Measurements from ENCODE around the gene PDZD2. TPM values are rescaled to one million over a fixed set of nuclear protein-coding genes. Genes with fewer than 3 reads are reported as not detected.
A peak's percentile ranks its signal among the peaks of the same experiment; 100 is the strongest.

The PDZD2 gene
- total RNA-seq, 2 experiments from 2014 or later = not detected

DNA sequence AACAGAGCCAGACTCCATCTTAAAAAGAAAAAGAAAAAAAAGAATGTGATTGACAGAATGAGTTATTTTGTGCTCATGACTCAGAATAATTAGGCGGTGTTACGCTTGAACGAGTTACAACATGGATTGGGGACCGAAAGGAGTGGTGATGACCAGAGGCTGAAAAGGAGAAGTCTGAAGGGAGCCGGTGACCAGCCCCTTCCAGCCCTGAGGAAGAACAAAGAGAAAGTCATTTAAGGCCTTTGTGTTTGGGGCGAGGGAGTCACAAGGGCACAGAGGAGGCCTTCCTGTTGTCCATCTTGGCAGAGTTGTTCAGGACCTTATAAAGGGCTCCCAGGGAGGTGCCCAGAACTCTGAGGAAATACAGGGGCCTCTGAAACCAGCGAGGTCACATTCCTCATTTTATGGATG, 403.6 kb downstream of the PDZD2 start:
- ATAC-seq (no peak), DNase-seq (no peak)
- CTCF ChIA-PET = no interaction called here
- no peaks in the 10 kb centered on the region for H3K4me1 Mint-ChIP-seq (ENCODE audit: low read depth)
- POLR2A ChIA-PET = no interaction called here
- H3K4me3 Mint-ChIP-seq = no peak overlapping the region
- H3K36me3 Mint-ChIP-seq (ENCODE audit: low read depth) = no peaks in the 10 kb centered on the region
- peak overlapping the region; percentile 8 for H3K27ac Mint-ChIP-seq
- H3K9me3 Mint-ChIP-seq (ENCODE audit: insufficient read depth) = no peaks in the 10 kb centered on the region
- H3K27me3 Mint-ChIP-seq (ENCODE audit: low read depth) = no peaks in the 10 kb centered on the region

DNA sequence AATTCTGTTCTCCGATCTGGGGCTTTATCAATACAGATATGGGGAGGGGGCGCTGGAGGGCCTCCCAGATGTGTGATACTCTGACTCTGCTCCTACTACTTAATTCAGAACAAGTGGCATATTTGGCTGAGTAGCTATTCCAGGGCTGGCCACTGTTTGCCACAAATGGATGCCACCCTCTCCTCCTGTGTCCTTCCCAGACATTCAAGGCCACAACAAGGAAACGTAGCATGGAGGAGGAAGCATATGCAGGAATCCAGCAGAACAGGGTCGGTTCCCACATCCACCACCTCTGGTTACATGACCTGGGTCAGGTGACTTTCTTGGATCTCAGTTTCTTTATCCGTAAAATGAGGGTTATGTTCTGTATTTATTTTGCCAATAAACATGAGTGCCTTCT, 404.2 kb downstream of the PDZD2 start:
- H3K36me3 Mint-ChIP-seq (ENCODE audit: low read depth) = no peaks in the 10 kb centered on the region
- CTCF ChIA-PET = no interaction called here
- DNase-seq (no peak), ATAC-seq (no peak)
- no peaks in the 10 kb centered on the region for H3K9me3 Mint-ChIP-seq (ENCODE audit: insufficient read depth)
- H3K27me3 Mint-ChIP-seq (ENCODE audit: low read depth) = peaks cover 1% of the 10 kb centered on the region
- H3K4me1 Mint-ChIP-seq (ENCODE audit: low read depth) = no peaks in the 10 kb centered on the region
- H3K27ac Mint-ChIP-seq = no peak overlapping the region
- H3K4me3 Mint-ChIP-seq = no peak overlapping the region
- POLR2A ChIA-PET = no interaction called here

DNA sequence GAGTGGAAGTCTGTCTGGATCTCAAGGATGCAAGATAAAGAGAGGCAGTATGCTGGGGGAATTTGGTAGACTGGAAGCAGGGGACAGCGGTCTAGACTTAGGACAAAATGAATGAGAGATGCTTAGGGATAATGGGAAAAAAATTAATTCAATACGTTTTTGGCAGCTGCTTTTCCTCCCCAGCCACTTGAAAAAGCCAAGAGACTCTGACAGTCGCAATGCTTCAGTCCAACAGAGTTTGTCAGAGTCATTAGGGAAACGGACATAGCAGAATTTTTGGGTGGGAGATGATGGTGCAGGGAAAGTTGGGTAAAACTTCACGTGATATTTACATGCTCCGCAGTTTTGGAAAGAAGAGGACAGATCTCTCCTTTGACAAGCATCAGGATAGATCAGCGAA, 405.5 kb downstream of the PDZD2 start:
- CTCF ChIA-PET = interaction anchor here (1.3 kb wide), 1 partner anchor 32 kb away, joined by 4 read pairs; no protein-coding TSS in a partner anchor
- no peak overlapping the region for H3K27ac Mint-ChIP-seq
- no peak overlapping the region for H3K4me3 Mint-ChIP-seq
- DNase-seq (no peak), ATAC-seq (no peak)
- H3K9me3 Mint-ChIP-seq (ENCODE audit: insufficient read depth) = no peaks in the 10 kb centered on the region
- no peaks in the 10 kb centered on the region for H3K36me3 Mint-ChIP-seq (ENCODE audit: low read depth)
- peaks cover 2% of the 10 kb centered on the region for H3K27me3 Mint-ChIP-seq (ENCODE audit: low read depth)
- H3K4me1 Mint-ChIP-seq (ENCODE audit: low read depth) = no peaks in the 10 kb centered on the region
- POLR2A ChIA-PET = no interaction called here

DNA sequence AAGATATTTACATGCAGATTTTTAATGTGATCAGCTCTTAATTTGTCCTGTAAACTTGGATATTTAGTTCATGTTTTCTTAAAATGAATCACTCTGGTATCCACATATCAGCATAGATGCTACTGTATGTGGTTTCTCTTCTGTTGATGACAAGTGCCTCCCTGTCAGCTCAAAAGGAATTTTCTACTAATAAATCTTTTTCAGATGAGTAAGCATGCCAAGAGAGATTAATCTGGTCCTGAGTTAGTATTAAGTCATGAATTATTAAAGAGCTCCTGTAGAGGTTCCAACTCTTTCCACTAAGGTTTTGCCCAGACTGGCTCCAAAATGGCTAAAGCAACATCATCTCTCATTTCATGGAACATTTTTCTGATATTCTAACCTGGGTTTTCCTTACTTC, 406.0 kb downstream of the PDZD2 start:
- no peaks in the 10 kb centered on the region for H3K9me3 Mint-ChIP-seq (ENCODE audit: insufficient read depth)
- no peaks in the 10 kb centered on the region for H3K36me3 Mint-ChIP-seq (ENCODE audit: low read depth)
- CTCF ChIA-PET = interaction anchor here (1.3 kb wide), 1 partner anchor 32 kb away, joined by 4 read pairs; no protein-coding TSS in a partner anchor

DNA sequence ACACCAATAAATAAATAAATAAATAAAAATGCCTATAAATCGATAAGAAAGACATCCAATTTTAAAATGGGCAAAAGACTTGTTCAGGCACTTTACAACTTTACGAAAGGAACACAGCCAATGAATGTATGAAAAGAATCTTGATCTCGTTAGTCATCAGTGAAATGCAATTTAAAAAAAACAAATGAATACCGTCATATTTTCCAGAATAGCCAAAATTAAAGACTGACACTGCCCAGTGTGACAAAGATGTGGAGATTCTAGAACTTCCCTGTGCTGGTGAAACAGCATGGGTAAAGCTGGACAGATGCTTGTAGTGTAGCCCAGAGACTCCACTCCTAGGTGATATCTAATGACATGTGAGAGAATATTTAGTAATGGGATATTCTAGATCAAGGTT, 408.1 kb downstream of the PDZD2 start:
- no peak overlapping the region for H3K4me3 Mint-ChIP-seq

More for the DNA sequence above, 406.0 kb downstream of the PDZD2 start:
- no peak overlapping the region for H3K27ac Mint-ChIP-seq
- H3K27me3 Mint-ChIP-seq (ENCODE audit: low read depth) = peaks cover 2% of the 10 kb centered on the region
- ATAC-seq (no peak), DNase-seq (no peak)
- no peaks in the 10 kb centered on the region for H3K4me1 Mint-ChIP-seq (ENCODE audit: low read depth)
- no peak overlapping the region for H3K4me3 Mint-ChIP-seq
- POLR2A ChIA-PET = no interaction called here

DNA sequence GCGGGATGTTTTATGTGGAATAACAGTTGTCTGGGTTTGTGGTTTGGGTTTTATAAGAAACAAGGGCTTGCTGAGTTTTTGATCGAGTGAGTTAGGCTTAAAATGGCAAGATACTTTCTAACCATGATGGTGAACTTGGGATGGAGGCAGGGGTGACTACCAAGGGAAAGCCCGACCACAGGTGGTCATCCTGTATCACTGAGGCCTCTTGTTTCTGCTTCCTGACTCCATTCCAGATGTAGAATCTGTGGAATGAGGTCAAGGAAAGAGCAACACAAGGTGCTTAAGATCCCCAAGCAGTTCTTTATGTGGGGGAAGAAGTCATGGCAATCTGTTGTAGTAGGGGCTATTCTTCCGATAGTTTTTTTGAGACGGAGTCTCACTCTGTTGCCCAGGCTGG, 412.9 kb downstream of the PDZD2 start:
- no peak for ATAC-seq
- Mint-ChIP-seq H3K4me3 (no peak overlapping the region), H3K27ac (no peak overlapping the region), H3K36me3 (ENCODE audit: low read depth) (no peaks in the 10 kb centered on the region), H3K27me3 (ENCODE audit: low read depth) (peaks cover 2% of the 10 kb centered on the region), H3K9me3 (ENCODE audit: insufficient read depth) (no peaks in the 10 kb centered on the region), H3K4me1 (ENCODE audit: low read depth) (no peaks in the 10 kb centered on the region)
- ChIA-PET POLR2A (no interaction called here), CTCF (no interaction called here)
- no peak for DNase-seq

More for the DNA sequence above, 408.1 kb downstream of the PDZD2 start:
- Mint-ChIP-seq H3K4me1 (ENCODE audit: low read depth) (no peaks in the 10 kb centered on the region), H3K36me3 (ENCODE audit: low read depth) (no peaks in the 10 kb centered on the region), H3K9me3 (ENCODE audit: insufficient read depth) (no peaks in the 10 kb centered on the region), H3K27me3 (ENCODE audit: low read depth) (peaks cover 2% of the 10 kb centered on the region), H3K27ac (no peak overlapping the region)
- CTCF ChIA-PET = no interaction called here
- POLR2A ChIA-PET = no interaction called here
- no peak for DNase-seq
- ATAC-seq = no peak

DNA sequence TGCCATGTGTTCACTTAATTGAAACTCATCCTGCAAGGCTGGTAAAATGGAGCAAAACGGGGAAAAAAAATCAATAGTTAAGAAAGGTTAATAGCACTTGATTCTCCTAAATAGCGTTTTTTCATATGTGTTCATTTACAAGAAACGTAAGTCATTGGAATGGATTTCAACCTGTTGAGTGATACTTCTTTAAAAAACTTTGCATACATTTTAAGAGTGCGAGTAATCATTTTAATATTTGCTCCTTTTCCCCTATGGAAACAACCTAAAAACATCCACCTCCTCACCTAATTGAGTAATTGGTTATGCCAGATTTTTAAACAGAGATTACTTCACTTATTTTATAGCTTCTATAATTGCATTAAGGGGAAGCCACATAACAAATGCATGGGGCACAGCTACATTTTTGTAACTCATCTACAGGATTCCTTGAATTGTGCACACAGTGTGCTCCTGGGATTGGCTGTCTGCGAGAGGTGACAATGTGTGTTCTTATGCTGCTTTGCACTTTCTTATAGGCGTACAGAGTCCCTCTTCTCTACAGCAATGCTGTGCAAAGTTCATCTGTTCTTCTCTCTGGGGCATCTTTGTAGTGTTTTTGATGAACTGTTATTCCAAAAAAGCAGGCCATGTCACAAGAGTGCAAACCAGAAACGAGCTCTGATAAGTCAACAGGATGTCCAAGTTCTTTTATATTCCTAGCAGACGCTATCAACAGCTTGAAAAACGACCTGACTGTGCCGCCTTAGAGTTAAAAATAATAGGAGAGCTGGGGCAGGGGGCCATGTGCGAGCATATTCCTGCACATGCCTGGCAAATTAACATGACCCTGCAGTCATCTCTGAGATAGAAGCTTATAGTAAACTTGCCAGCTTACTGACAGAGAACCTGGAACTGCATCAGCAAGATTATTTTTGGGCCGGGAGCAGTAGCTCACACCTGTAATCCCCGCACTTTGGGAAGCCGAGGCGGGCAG, 417.2 kb downstream of the PDZD2 start:
- no peaks in the 10 kb centered on the region for H3K4me1 Mint-ChIP-seq (ENCODE audit: low read depth)
- no peak overlapping the region for H3K4me3 Mint-ChIP-seq
- ATAC-seq (no peak), DNase-seq (no peak)
- POLR2A ChIA-PET = no interaction called here
- no peaks in the 10 kb centered on the region for H3K9me3 Mint-ChIP-seq (ENCODE audit: insufficient read depth)
- CTCF ChIA-PET = interaction anchor here (1.4 kb wide), 1 partner anchor 21 kb away, joined by 3 read pairs; no protein-coding TSS in a partner anchor
- H3K27ac Mint-ChIP-seq = no peak overlapping the region
- H3K36me3 Mint-ChIP-seq (ENCODE audit: low read depth) = no peaks in the 10 kb centered on the region
- H3K27me3 Mint-ChIP-seq (ENCODE audit: low read depth) = no peaks in the 10 kb centered on the region

DNA sequence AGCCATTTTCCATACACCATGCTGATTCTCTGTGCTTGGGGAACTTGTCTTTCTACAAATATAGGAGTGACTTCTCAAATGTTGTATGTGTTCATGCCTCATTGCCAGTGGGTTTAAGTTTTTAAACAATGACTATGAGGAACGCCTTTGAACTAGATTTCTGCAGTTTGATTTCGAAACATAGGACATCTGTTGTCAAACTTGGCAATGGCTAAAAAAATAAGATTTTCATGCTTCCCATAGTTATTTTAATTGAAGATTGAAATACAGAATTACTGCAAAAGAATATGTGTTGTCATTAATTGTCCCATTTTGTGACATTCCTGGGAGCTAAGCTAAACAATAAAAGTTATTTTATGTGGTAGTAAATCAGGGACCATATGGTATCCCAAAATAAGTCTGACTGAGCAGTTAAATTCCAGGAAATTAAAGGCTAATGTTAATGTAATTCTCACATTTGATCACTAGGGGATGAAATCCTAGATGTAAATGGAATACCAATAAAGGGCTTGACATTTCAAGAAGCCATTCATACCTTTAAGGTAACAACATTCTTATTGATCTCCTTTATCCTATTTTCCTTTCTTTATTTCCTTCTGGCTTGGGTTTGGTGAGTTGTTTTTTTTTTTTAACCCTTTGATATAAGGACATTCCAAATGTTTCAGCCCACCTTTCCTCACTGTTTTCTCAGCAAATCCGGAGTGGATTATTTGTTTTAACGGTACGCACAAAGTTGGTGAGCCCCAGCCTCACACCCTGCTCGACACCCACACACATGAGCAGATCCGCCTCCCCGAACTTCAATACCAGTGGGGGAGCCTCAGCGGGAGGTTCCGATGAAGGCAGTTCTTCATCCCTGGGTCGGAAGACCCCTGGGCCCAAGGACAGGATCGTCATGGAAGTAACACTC, 418.5 kb downstream of the PDZD2 start:
- Mint-ChIP-seq H3K4me3 (no peak overlapping the region), H3K4me1 (ENCODE audit: low read depth) (no peaks in the 10 kb centered on the region), H3K36me3 (ENCODE audit: low read depth) (no peaks in the 10 kb centered on the region), H3K9me3 (ENCODE audit: insufficient read depth) (no peaks in the 10 kb centered on the region), H3K27ac (no peak overlapping the region), H3K27me3 (ENCODE audit: low read depth) (no peaks in the 10 kb centered on the region)
- CTCF ChIA-PET = no interaction called here
- POLR2A ChIA-PET = no interaction called here
- DNase-seq (no peak), ATAC-seq (no peak)

DNA sequence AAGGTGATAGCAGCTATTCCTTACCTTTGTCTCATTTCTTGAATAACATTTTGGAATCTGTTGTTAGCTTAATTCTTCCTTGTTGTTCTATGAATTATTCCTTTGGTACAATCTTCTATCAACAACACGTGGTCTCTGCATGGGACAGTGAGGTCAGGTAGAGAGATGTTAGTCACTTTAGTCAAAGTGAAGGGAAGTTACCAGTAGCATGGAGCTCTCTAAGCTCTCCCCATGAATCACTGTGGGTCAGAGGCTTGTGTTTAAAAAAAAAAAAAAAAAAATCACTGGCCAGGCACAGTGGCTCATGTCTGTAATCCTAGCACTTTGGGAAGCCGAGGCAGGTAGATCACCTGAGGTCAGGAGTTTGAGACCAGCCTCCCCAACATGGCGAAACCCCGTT, 419.2 kb downstream of the PDZD2 start:
- Mint-ChIP-seq H3K27me3 (ENCODE audit: low read depth) (no peaks in the 10 kb centered on the region), H3K4me1 (ENCODE audit: low read depth) (no peaks in the 10 kb centered on the region), H3K27ac (no peak overlapping the region), H3K4me3 (no peak overlapping the region), H3K9me3 (ENCODE audit: insufficient read depth) (no peaks in the 10 kb centered on the region), H3K36me3 (ENCODE audit: low read depth) (no peaks in the 10 kb centered on the region)
- CTCF ChIA-PET = interaction anchor here (0.9 kb wide), 1 partner anchor 271 kb away, joined by 3 read pairs; no protein-coding TSS in a partner anchor
- POLR2A ChIA-PET = no interaction called here
- DNase-seq (no peak), ATAC-seq (no peak)

DNA sequence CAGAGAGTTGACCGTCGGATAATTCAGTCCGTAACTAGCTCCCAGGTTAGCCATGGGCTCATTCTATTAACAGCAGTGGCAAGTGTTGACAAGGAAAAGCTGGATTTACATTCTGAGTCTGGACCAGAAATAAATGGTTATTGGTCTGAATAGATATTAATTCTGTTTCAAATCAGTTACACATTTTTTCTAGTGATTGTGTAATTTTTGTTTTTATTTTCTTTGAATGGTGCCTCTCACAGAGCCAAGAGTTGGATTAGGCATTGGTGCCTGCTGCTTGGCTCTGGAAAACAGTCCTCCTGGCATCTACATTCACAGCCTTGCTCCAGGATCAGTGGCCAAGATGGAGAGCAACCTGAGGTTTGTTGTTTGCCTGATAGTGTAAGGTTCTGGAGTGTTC, 420.1 kb downstream of the PDZD2 start:
- no peaks in the 10 kb centered on the region for H3K27me3 Mint-ChIP-seq (ENCODE audit: low read depth)
- H3K36me3 Mint-ChIP-seq (ENCODE audit: low read depth) = no peaks in the 10 kb centered on the region
- no peak overlapping the region for H3K27ac Mint-ChIP-seq
- DNase-seq (no peak), ATAC-seq (no peak)
- no peaks in the 10 kb centered on the region for H3K4me1 Mint-ChIP-seq (ENCODE audit: low read depth)
- CTCF ChIA-PET = interaction anchor here (0.9 kb wide), 1 partner anchor 270 kb away, joined by 3 read pairs; no protein-coding TSS in a partner anchor
- POLR2A ChIA-PET = interaction anchor here (0.6 kb wide), 1 partner anchor 414 kb away, joined by 3 read pairs; no protein-coding TSS in a partner anchor
- no peak overlapping the region for H3K4me3 Mint-ChIP-seq
- H3K9me3 Mint-ChIP-seq (ENCODE audit: insufficient read depth) = no peaks in the 10 kb centered on the region

DNA sequence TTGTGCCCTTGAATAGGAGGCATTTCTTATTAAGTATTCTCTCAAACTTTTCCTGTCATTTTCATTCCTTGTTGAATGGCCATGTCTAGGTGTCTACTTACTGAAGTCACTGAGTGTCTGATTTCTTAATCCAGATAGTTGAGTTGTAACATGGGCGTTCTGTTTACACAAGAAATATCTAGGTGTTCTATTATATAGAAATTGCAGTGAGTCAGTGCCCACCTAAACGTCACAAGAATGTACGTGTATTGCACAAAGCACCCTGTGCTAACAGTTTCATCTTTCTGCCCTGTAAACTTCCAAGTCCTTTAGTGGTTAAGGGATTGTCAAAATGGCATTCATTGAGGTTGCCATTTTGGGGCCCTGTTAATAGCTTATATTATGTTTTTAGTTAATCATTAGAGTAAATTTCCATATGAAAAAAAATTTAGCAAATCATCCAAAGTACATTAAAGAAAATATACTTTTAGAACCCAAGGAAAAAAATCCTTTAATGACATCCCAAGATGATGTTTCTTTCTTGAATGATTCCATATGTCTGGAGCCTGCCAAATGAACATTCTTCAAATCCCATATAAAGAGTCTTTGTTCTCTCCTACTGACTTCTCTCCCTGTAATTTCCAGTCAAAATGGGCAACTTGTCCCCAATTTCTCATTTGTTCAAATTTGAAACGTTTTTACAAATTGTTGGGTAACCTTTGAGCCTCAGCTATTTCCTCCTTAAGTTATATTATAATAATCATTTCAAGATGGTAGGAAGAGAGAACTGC, 421.0 kb downstream of the PDZD2 start:
- Mint-ChIP-seq H3K9me3 (ENCODE audit: insufficient read depth) (no peaks in the 10 kb centered on the region), H3K27me3 (ENCODE audit: low read depth) (no peaks in the 10 kb centered on the region), H3K36me3 (ENCODE audit: low read depth) (no peaks in the 10 kb centered on the region), H3K4me1 (ENCODE audit: low read depth) (no peaks in the 10 kb centered on the region), H3K27ac (no peak overlapping the region), H3K4me3 (no peak overlapping the region)
- POLR2A ChIA-PET = no interaction called here
- DNase-seq (no peak), ATAC-seq (no peak)
- CTCF ChIA-PET = interaction anchor here (1.5 kb wide), 1 partner anchor 17 kb away, joined by 5 read pairs; no protein-coding TSS in a partner anchor

Data from activated CD8-positive, alpha-beta T cell treated with anti-CD3 and anti-CD28 coated beads, Interleukin-2, amount 10 ng/mL, durations not matched to agents 7 days and 5 days (primary cell).